ENCODE measurements around the gene CEP85L.

The CEP85L gene

GRCh38 chr6:118588626-118589025, 62.8 kb downstream of the CEP85L start:
- TF ChIP-seq, protein P1, sequence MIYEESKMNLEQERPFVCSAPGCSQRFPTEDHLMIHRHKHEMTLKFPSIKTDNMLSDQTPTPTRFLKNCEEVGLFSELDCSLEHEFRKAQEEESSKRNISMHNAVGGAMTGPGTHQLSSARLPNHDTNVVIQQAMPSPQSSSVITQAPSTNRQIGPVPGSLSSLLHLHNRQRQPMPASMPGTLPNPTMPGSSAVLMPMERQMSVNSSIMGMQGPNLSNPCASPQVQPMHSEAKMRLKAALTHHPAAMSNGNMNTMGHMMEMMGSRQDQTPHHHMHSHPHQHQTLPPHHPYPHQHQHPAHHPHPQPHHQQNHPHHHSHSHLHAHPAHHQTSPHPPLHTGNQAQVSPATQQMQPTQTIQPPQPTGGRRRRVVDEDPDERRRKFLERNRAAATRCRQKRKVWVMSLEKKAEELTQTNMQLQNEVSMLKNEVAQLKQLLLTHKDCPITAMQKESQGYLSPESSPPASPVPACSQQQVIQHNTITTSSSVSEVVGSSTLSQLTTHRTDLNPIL (CRISPR knock-in tag; IDR thresholded peaks at IDR 0.05; ENCODE audit: low read depth), result no peak
- TF ChIP-seq POU6F1 (CRISPR knock-in tag; IDR thresholded peaks at IDR 0.05; ENCODE audit: borderline replicate concordance, low read depth), result no peak
- TF ChIP-seq TOX (CRISPR knock-in tag; IDR thresholded peaks at IDR 0.05; ENCODE audit: borderline replicate concordance), result no peak
- no peak for TF ChIP-seq ZNF565 (CRISPR knock-in tag; conservative IDR thresholded peaks at IDR 0.05; ENCODE audit: low read depth)
- no peak for TF ChIP-seq CSDC2 (CRISPR knock-in tag; IDR thresholded peaks at IDR 0.05)
- TF ChIP-seq GLIS3 (CRISPR knock-in tag; IDR thresholded peaks at IDR 0.05), result no peak
- ATAC-seq, result no peak

GRCh38 chr6:118586746-118587485, 64.5 kb downstream of the CEP85L start:
- TF ChIP-seq TSHZ2 (CRISPR knock-in tag; IDR thresholded peaks at IDR 0.05) (no peak), POU6F1 (CRISPR knock-in tag; IDR thresholded peaks at IDR 0.05; ENCODE audit: borderline replicate concordance, low read depth) (no peak), ZFP30 (CRISPR knock-in tag; IDR thresholded peaks at IDR 0.05) (no peak), PPARA (CRISPR knock-in tag; IDR thresholded peaks at IDR 0.05; ENCODE audit: borderline replicate concordance) (no peak), RARB (CRISPR knock-in tag; IDR thresholded peaks at IDR 0.05) (no peak), TCF4 (CRISPR knock-in tag; IDR thresholded peaks at IDR 0.05; ENCODE audit: borderline replicate concordance) (no peak), ZNF8 (CRISPR knock-in tag; IDR thresholded peaks at IDR 0.05) (no peak), OSR1 (CRISPR knock-in tag; IDR thresholded peaks at IDR 0.05) (no peak), ESRRG (CRISPR knock-in tag; IDR thresholded peaks at IDR 0.05) (no peak), PATZ1 (CRISPR knock-in tag; IDR thresholded peaks at IDR 0.05; ENCODE audit: borderline replicate concordance) (no peak), BACH2 (CRISPR knock-in tag; IDR thresholded peaks at IDR 0.05; ENCODE audit: borderline replicate concordance) (no peak), GLIS3 (CRISPR knock-in tag; IDR thresholded peaks at IDR 0.05) (no peak), TOX (CRISPR knock-in tag; IDR thresholded peaks at IDR 0.05; ENCODE audit: borderline replicate concordance) (no peak), ISL1 (CRISPR knock-in tag; IDR thresholded peaks at IDR 0.05) (no peak), ZC3H10 (CRISPR knock-in tag; IDR thresholded peaks at IDR 0.05) (no peak), ZNF70 (CRISPR knock-in tag; IDR thresholded peaks at IDR 0.05) (no peak), ARNTL (CRISPR knock-in tag; IDR thresholded peaks at IDR 0.05; ENCODE audit: borderline replicate concordance, low read depth) (no peak), CSDC2 (CRISPR knock-in tag; IDR thresholded peaks at IDR 0.05) (no peak)
- TF ChIP-seq, protein P2, sequence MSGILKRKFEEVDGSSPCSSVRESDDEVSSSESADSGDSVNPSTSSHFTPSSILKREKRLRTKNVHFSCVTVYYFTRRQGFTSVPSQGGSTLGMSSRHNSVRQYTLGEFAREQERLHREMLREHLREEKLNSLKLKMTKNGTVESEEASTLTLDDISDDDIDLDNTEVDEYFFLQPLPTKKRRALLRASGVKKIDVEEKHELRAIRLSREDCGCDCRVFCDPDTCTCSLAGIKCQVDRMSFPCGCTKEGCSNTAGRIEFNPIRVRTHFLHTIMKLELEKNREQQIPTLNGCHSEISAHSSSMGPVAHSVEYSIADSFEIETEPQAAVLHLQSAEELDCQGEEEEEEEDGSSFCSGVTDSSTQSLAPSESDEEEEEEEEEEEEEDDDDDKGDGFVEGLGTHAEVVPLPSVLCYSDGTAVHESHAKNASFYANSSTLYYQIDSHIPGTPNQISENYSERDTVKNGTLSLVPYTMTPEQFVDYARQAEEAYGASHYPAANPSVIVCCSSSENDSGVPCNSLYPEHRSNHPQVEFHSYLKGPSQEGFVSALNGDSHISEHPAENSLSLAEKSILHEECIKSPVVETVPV (CRISPR knock-in tag; IDR thresholded peaks at IDR 0.05), result no peak
- ATAC-seq, result no peak
